Liver (tissue), 9 donors: ENCODE measurements around the gene ZNF311. TPM values are rescaled to one million over a fixed set of nuclear protein-coding genes. Genes with fewer than 3 reads are reported as not detected.

Experiments used
- DNase-seq: peaks from one replicate; pipeline ENCODE4 v3.0.0-alpha.2; 2017; ENCODE audit warnings: low spot score
- H3K27ac ChIP-seq, 2 donors: one replicate each; pipeline ENCODE4 v1.7.0; 2013; ENCODE audit warnings: inconsistent platforms in 2 of 2, low read length in 2 of 2, control low read depth in 1 of 2, low read depth in 1 of 2, mild to moderate bottlenecking in 1 of 2
- H3K27me3 ChIP-seq, 4 donors: one replicate each; pipeline versions ENCODE4 v1.6.1 to v1.7.0; 2013; ENCODE audit warnings: low read length in 3 of 4, inconsistent platforms in 1 of 4, mild to moderate bottlenecking in 1 of 4, moderate library complexity in 1 of 4; ENCODE audit not compliant: control insufficient read depth in 4 of 4, insufficient read depth in 4 of 4
- H3K36me3 ChIP-seq, 4 donors: one replicate each; pipeline versions ENCODE4 v1.6.1 to v1.7.0; 2013; ENCODE audit warnings: low read length in 3 of 4, mild to moderate bottlenecking in 3 of 4, low read depth in 1 of 4, moderate library complexity in 1 of 4; ENCODE audit not compliant: control insufficient read depth in 4 of 4, insufficient read depth in 3 of 4
- H3K4me1 ChIP-seq, 4 donors: one replicate each; pipeline versions ENCODE4 v1.6.1 to v1.7.0; 2013; ENCODE audit warnings: low read length in 3 of 4, mild to moderate bottlenecking in 3 of 4, moderate library complexity in 1 of 4; ENCODE audit not compliant: control insufficient read depth in 4 of 4, insufficient read depth in 4 of 4
- H3K4me3 ChIP-seq, 3 donors: one replicate each; pipeline versions ENCODE4 v1.6.1 to v1.7.0; 2013; ENCODE audit warnings: low read length in 3 of 3, control low read depth in 1 of 3, low read depth in 1 of 3, mild to moderate bottlenecking in 1 of 3
- H3K9ac ChIP-seq, 2 donors: one replicate each; pipeline ENCODE4 v1.7.0; 2013; ENCODE audit warnings: low read length in 2 of 2, mild to moderate bottlenecking in 2 of 2, moderate library complexity in 2 of 2, control low read depth in 1 of 2, low read depth in 1 of 2
- H3K9me3 ChIP-seq, 4 donors: one replicate each; pipeline versions ENCODE4 v1.6.1 to v1.7.0; 2013; ENCODE audit warnings: low read length in 3 of 4; ENCODE audit not compliant: control insufficient read depth in 4 of 4
- FOXA1 ChIP-seq: IDR thresholded peaks from 2 replicates; pipeline ENCODE4 v1.6.1; 2016; ENCODE audit warnings: antibody characterized with exemption
- FOXA2 ChIP-seq: IDR thresholded peaks from 2 replicates; pipeline ENCODE4 v1.6.1; 2016; ENCODE audit warnings: antibody characterized with exemption
- HNF4A ChIP-seq, 2 donors: conservative IDR thresholded peaks; 2 replicates each; pipeline ENCODE4 v1.6.1; 2016; ENCODE audit warnings: antibody characterized with exemption in 2 of 2, mild to moderate bottlenecking in 2 of 2
- HNF4G ChIP-seq: IDR thresholded peaks from 2 replicates; pipeline ENCODE4 v1.6.1; 2016; ENCODE audit warnings: antibody characterized with exemption
- JUND ChIP-seq, 2 donors: IDR thresholded peaks; 2 replicates each; pipeline ENCODE4 v1.6.1; 2016; ENCODE audit warnings: antibody characterized with exemption in 2 of 2
- RAD21 ChIP-seq, 2 donors: IDR thresholded peaks; 2 replicates each; pipeline ENCODE4 v1.6.1; 2016; ENCODE audit warnings: antibody characterized with exemption in 2 of 2, mild to moderate bottlenecking in 2 of 2
- RXRA ChIP-seq, 2 donors: IDR thresholded peaks; 2 replicates each; pipeline ENCODE4 v1.6.1; 2017 to 2018; ENCODE audit warnings: antibody characterized with exemption in 2 of 2, mild to moderate bottlenecking in 1 of 2
- TAF1 ChIP-seq: conservative IDR thresholded peaks from 2 replicates; pipeline ENCODE4 v1.6.1; 2016; ENCODE audit warnings: antibody characterized with exemption, mild to moderate bottlenecking
- YY1 ChIP-seq: IDR thresholded peaks from 2 replicates; pipeline ENCODE4 v1.6.1; 2016; ENCODE audit warnings: antibody characterized with exemption, mild to moderate bottlenecking
- WGBS: extraction: QIAGEN DNeasy Blood & Tissue Kit; methylation state at CpG from one replicate; pipeline ENCODE4 v1.1.7; 2013; 5-methylcytosine and 5-hydroxymethylcytosine counted together
- polyA plus RNA-seq, 2 donors: library from polyadenylated mRNA; stranded (reverse) in 1 of 2; unstranded in 1 of 2; fragments of 200-250 nt in 1 of 2; fragments of >200 nt in 1 of 2; fragmentation: Nextera tagmentation in 1 of 2; extraction: Ambion mirVana in 1 of 2; gene quantifications; one replicate each; pipeline versions ENCODE4 v1.2.1 to v1.2.3, GENCODE V29; 2013 to 2015
- total RNA-seq, 2 donors: library from RNA; depleted of rRNA; stranded (reverse); fragments of >200 nt; gene quantifications; one replicate each; pipeline ENCODE4 v1.2.3, GENCODE V29; 2014
- TF ChIP-seq, protein P1 (sequence below): IDR thresholded peaks from 2 replicates; pipeline ENCODE4 v1.6.1; 2016; ENCODE audit warnings: antibody characterized with exemption, mild to moderate bottlenecking
- TF ChIP-seq, protein P2 (sequence below): IDR thresholded peaks from 2 replicates; pipeline ENCODE4 v1.6.1; 2016; ENCODE audit warnings: antibody characterized with exemption
- TF ChIP-seq, protein P3 (sequence below): IDR thresholded peaks from 2 replicates; pipeline ENCODE4 v1.6.1; 2016; ENCODE audit warnings: antibody characterized with exemption
- donor health status: healthy.
- donor health status: healthy.
- donor health status: healthy.
- donor health status: healthy.
- donor health status: healthy.

ZNF311 gene
- total and polyA plus RNA-seq, 4 donors, result 0.19 to 1.1 (median 0.36) TPM

DNA sequence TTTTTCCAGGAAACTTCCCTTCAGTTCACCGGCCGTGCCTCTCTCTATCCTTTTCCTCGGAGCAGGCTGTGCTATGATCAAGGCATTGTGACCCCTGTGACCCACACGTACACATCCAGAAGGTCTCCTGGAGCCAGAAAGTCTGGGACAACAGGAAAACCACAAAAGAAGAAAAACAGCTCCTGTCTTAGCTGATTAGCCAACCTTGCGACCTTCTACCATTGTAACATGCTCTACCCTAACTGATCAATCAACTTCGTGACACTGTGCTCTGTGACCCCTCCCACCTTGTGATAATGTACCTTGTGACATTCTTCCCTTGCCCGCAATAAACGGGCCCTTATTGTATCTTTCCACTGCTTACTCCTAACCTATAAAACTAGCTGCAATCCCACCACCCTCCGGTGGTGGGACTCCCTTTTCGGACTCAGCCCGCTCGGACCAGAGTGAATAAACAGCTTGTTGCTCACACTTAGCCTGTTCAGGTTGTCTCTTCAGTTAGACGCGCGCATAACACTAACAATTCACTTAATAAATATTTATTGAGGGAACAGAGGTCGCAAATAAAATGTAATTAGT lies 24.2 kb downstream of the ZNF311 start (continued):
- TF ChIP-seq, protein P1, sequence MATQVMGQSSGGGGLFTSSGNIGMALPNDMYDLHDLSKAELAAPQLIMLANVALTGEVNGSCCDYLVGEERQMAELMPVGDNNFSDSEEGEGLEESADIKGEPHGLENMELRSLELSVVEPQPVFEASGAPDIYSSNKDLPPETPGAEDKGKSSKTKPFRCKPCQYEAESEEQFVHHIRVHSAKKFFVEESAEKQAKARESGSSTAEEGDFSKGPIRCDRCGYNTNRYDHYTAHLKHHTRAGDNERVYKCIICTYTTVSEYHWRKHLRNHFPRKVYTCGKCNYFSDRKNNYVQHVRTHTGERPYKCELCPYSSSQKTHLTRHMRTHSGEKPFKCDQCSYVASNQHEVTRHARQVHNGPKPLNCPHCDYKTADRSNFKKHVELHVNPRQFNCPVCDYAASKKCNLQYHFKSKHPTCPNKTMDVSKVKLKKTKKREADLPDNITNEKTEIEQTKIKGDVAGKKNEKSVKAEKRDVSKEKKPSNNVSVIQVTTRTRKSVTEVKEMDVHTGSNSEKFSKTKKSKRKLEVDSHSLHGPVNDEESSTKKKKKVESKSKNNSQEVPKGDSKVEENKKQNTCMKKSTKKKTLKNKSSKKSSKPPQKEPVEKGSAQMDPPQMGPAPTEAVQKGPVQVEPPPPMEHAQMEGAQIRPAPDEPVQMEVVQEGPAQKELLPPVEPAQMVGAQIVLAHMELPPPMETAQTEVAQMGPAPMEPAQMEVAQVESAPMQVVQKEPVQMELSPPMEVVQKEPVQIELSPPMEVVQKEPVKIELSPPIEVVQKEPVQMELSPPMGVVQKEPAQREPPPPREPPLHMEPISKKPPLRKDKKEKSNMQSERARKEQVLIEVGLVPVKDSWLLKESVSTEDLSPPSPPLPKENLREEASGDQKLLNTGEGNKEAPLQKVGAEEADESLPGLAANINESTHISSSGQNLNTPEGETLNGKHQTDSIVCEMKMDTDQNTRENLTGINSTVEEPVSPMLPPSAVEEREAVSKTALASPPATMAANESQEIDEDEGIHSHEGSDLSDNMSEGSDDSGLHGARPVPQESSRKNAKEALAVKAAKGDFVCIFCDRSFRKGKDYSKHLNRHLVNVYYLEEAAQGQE, result peak; percentile 31

DNA sequence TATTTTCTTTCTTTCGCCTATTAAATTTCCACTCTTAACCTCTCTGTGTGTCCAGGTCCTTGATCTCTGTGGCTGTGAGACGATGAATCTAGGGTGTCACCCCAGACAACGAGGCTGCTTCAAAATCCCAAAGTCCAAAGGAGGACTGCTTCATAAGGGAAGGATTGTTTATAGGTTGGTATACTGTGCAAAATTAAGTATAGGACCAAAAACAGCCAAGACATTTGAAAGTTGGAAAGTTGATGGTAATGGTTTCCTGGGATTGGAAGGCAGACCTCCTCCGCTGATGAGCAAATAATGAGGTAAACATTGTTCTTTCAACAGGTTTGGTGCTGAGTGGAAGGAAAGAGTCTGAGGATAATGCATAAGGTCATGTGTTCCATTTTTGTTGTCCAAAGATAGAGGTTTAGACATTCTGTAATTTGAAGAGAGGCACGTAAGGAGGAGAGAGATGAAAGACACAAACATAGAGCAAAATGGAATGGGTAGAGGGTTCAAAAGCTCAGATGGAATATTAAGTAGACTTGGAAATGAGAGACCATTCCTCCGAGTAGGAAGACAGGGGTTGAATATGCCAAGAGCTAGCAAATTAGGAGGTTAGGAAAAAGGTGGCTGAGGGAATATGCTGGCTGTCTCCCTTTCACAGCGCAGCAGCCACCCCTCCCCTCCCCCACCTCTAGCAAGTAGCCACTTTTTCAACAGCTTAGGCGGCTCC lies 24.8 kb downstream of the ZNF311 start:
- H3K27ac ChIP-seq, result no peak overlapping the region
- H3K27me3 ChIP-seq, result no peaks in the 10 kb centered on the region
- no peaks in the 10 kb centered on the region for H3K9me3 ChIP-seq
- peaks cover 0 to 1% (median 0%) of the 10 kb centered on the region in 4 donors for H3K36me3 ChIP-seq
- no peak for DNase-seq
- WGBS, result 39% methylated on average over 8 of the region's 8 CpGs
- TF ChIP-seq, protein P2, sequence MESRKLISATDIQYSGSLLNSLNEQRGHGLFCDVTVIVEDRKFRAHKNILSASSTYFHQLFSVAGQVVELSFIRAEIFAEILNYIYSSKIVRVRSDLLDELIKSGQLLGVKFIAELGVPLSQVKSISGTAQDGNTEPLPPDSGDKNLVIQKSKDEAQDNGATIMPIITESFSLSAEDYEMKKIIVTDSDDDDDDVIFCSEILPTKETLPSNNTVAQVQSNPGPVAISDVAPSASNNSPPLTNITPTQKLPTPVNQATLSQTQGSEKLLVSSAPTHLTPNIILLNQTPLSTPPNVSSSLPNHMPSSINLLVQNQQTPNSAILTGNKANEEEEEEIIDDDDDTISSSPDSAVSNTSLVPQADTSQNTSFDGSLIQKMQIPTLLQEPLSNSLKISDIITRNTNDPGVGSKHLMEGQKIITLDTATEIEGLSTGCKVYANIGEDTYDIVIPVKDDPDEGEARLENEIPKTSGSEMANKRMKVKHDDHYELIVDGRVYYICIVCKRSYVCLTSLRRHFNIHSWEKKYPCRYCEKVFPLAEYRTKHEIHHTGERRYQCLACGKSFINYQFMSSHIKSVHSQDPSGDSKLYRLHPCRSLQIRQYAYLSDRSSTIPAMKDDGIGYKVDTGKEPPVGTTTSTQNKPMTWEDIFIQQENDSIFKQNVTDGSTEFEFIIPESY, result no peak
- no peak for TF ChIP-seq YY1
- TF ChIP-seq HNF4G, result no peak
- TF ChIP-seq FOXA1, result no peak
- no peak for TF ChIP-seq HNF4A (conservative IDR thresholded peaks at IDR 0.05)
- no peak for TF ChIP-seq FOXA2
- TF ChIP-seq JUND (IDR thresholded peaks at IDR 0.05), result no peak
- TF ChIP-seq, protein P1, result no peak
- TF ChIP-seq RAD21 (IDR thresholded peaks at IDR 0.05), result no peak
- no peak for TF ChIP-seq RXRA (IDR thresholded peaks at IDR 0.05)
- TF ChIP-seq, protein P3, sequence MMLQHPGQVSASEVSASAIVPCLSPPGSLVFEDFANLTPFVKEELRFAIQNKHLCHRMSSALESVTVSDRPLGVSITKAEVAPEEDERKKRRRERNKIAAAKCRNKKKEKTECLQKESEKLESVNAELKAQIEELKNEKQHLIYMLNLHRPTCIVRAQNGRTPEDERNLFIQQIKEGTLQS, result no peak
- no peak for TF ChIP-seq TAF1
- H3K4me1 ChIP-seq, result peaks cover 2 to 24% (median 9%) of the 10 kb centered on the region in 4 donors
- H3K9ac ChIP-seq, result no peak overlapping the region
- no peak overlapping the region for H3K4me3 ChIP-seq
